ENCODE results near the gene RAG2.

DNA sequence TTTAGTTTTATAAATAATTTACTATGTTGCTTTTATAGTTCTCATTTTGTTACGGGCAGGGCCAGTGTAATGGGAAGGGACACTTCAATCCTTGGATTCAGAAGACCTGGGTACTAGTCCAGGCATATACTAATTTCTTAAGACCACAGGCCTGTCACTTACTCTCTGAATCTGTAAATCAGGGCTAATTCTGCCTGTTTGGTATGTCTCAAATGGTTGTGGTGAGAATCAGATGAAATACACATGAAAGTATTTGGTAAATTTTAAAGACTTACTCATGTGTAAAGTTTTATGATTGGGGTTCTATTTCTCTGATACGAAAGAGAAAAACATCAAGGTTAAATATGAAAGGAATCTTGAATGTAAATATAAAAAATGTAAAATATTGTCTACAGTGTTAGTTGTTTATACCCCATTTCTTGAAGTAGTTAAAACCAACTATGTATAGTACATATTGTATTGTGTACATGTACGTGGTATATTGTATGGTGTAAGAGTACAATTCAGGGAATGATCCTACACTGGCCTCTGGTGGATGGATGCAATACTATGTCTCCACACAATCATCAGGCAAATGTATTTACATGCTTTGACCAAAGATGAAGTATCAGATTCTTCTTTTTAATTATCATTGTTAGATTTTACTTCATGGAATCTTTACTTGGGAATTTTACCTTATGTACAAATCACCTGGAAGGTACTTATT, 24.5 kb upstream of the RAG2 start:
- TF ChIP-seq, protein P1, sequence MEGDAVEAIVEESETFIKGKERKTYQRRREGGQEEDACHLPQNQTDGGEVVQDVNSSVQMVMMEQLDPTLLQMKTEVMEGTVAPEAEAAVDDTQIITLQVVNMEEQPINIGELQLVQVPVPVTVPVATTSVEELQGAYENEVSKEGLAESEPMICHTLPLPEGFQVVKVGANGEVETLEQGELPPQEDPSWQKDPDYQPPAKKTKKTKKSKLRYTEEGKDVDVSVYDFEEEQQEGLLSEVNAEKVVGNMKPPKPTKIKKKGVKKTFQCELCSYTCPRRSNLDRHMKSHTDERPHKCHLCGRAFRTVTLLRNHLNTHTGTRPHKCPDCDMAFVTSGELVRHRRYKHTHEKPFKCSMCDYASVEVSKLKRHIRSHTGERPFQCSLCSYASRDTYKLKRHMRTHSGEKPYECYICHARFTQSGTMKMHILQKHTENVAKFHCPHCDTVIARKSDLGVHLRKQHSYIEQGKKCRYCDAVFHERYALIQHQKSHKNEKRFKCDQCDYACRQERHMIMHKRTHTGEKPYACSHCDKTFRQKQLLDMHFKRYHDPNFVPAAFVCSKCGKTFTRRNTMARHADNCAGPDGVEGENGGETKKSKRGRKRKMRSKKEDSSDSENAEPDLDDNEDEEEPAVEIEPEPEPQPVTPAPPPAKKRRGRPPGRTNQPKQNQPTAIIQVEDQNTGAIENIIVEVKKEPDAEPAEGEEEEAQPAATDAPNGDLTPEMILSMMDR (conservative IDR thresholded peaks at IDR 0.05), result peak; percentile 69
- no peak for TF ChIP-seq ZFX (IDR thresholded peaks at IDR 0.05)
